GM18499 (cell line): Measurements from ENCODE around the gene ETV1.

Experiments
- ATAC-seq: cut with Tn5 transposase; IDR thresholded peaks from one replicate; pipeline ENCODE4 v1.9.1; 2021; ENCODE audit warnings: moderate number of reproducible peaks; ENCODE audit not compliant: insufficient read depth, unreplicated experiment

The ETV1 gene

GRCh38 chr7:13844954-13845353 lies 144.5 kb downstream of the ETV1 start:
- ATAC-seq = no peak

GRCh38 chr7:13841284-13841683 lies 148.2 kb downstream of the ETV1 start:
- ATAC-seq = no peak
